ENCODE data around the gene MGAT5. TPM values are rescaled to one million over a fixed set of nuclear protein-coding genes. Genes with fewer than 3 reads are reported as not detected.

The MGAT5 gene
- total and polyA plus RNA-seq, 7 donors = 1.1 to 7.0 (median 2.1) TPM

- intact Hi-C loops (cut with DNase I) = no loop called here
- 55 to 66% (median 61%) methylated on average over 3 of the region's 3 CpGs for WGBS, 3 donors
- H3K27ac ChIP-seq = no peak overlapping the region
These were observed 93.9 kb downstream of the MGAT5 start for GRCh38 chr2:134347756-134348155.

DNA sequence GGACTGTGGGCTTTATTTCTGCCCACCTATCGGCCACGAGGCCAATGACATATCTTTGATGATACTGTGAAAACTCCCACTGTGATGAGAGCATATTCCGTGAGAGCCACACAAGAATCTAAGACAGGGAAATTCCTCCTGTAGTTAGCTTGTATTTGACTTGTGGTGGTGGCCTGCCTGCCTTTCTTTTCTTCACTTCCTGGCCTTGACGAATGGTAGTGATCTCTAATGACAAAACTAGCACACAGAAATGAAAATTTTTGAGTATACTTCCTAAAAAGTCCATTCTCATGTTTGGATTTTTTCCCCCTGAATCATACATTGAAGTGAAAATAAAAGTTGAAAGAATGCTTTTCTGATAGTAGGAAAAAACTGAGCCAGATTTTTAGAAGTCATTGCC, 94.4 kb downstream of the MGAT5 start:
- Histone ChIP-seq H3K36me3 (ENCODE audit: insufficient read depth in 1 of 2, low read depth in 1 of 2) (no peaks in the 10 kb centered on the region), H3K27ac (no peak overlapping the region), H3K27me3 (ENCODE audit: insufficient read depth in 3 of 3, low read length in 2 of 3) (peaks cover 0 to 2% (median 0%) of the 10 kb centered on the region in 3 donors), H3K4me3 (no peak overlapping the region), H3K4me1 (no peaks in the 10 kb centered on the region), H3K9me3 (no peaks in the 10 kb centered on the region)
- DNase-seq (no peak), ATAC-seq (no peak)
- WGBS, 3 donors = 88 to 93% (median 88%) methylated on average over 4 of the region's 4 CpGs
- intact Hi-C loops (cut with DNase I) = no loop called here
- TF ChIP-seq, protein P1, sequence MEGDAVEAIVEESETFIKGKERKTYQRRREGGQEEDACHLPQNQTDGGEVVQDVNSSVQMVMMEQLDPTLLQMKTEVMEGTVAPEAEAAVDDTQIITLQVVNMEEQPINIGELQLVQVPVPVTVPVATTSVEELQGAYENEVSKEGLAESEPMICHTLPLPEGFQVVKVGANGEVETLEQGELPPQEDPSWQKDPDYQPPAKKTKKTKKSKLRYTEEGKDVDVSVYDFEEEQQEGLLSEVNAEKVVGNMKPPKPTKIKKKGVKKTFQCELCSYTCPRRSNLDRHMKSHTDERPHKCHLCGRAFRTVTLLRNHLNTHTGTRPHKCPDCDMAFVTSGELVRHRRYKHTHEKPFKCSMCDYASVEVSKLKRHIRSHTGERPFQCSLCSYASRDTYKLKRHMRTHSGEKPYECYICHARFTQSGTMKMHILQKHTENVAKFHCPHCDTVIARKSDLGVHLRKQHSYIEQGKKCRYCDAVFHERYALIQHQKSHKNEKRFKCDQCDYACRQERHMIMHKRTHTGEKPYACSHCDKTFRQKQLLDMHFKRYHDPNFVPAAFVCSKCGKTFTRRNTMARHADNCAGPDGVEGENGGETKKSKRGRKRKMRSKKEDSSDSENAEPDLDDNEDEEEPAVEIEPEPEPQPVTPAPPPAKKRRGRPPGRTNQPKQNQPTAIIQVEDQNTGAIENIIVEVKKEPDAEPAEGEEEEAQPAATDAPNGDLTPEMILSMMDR (IDR thresholded peaks at IDR 0.05) = no peak

More at GRCh38 chr2:134347756-134348155, 93.9 kb downstream of the MGAT5 start:
- DNase-seq (no peak), ATAC-seq (no peak)
- Histone ChIP-seq H3K36me3 (ENCODE audit: insufficient read depth in 1 of 2, low read depth in 1 of 2) (no peaks in the 10 kb centered on the region), H3K27me3 (ENCODE audit: insufficient read depth in 3 of 3, low read length in 2 of 3) (peaks cover 0 to 1% (median 0%) of the 10 kb centered on the region in 3 donors), H3K4me3 (no peak overlapping the region), H3K4me1 (no peaks in the 10 kb centered on the region), H3K9me3 (no peaks in the 10 kb centered on the region)
- TF ChIP-seq, protein P1 (IDR thresholded peaks at IDR 0.05) = no peak

DNA sequence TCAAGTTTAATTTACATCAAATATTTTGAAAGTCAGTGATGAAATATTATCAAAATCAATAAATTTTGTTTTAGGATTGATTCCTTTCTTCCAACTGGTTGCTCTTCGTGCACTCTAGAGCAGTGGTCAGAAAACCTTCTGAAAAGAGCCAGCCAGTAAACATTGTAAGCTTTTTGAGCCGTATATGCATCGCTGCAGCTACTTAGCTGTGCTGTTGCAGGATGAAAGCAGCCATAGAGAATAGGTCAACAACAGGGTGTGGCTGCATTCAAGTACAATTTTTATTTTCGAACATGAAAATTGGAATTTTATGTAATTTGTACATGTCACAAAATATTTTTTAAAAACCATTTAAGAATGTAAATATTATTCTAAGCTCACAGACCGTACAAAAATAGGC, 94.9 kb downstream of the MGAT5 start:
- H3K9me3 ChIP-seq = no peaks in the 10 kb centered on the region
- TF ChIP-seq, protein P1 (IDR thresholded peaks at IDR 0.05) = no peak
- WGBS, 3 donors = 66 to 82% (median 72%) methylated on average over 5 of the region's 5 CpGs

GRCh38 chr2:134351016-134351415, 97.1 kb downstream of the MGAT5 start:
- no peak overlapping the region for H3K4me3 ChIP-seq
- H3K36me3 ChIP-seq (ENCODE audit: insufficient read depth in 1 of 2, low read depth in 1 of 2) = no peaks in the 10 kb centered on the region
- WGBS, 3 donors = 36 to 48% (median 37%) methylated on average over 3 of the region's 3 CpGs
- DNase-seq = no peak
- TF ChIP-seq, protein P1 (IDR thresholded peaks at IDR 0.05) = no peak
- peaks cover 0 to 2% (median 0%) of the 10 kb centered on the region in 3 donors for H3K27me3 ChIP-seq (ENCODE audit: insufficient read depth in 3 of 3, low read length in 2 of 3)
- H3K9me3 ChIP-seq = no peaks in the 10 kb centered on the region
- H3K27ac ChIP-seq = no peak overlapping the region
- intact Hi-C loops (cut with DNase I) = no loop called here
- no peaks in the 10 kb centered on the region for H3K4me1 ChIP-seq
- ATAC-seq = no peak

More for the DNA sequence above, 94.9 kb downstream of the MGAT5 start:
- ATAC-seq = no peak
- DNase-seq = no peak
- no peaks in the 10 kb centered on the region for H3K4me1 ChIP-seq
- intact Hi-C loops (cut with DNase I) = no loop called here
- no peak overlapping the region for H3K27ac ChIP-seq
- H3K4me3 ChIP-seq = no peak overlapping the region
- peaks cover 0 to 2% (median 0%) of the 10 kb centered on the region in 3 donors for H3K27me3 ChIP-seq (ENCODE audit: insufficient read depth in 3 of 3, low read length in 2 of 3)
- H3K36me3 ChIP-seq (ENCODE audit: insufficient read depth in 1 of 2, low read depth in 1 of 2) = no peaks in the 10 kb centered on the region

DNA sequence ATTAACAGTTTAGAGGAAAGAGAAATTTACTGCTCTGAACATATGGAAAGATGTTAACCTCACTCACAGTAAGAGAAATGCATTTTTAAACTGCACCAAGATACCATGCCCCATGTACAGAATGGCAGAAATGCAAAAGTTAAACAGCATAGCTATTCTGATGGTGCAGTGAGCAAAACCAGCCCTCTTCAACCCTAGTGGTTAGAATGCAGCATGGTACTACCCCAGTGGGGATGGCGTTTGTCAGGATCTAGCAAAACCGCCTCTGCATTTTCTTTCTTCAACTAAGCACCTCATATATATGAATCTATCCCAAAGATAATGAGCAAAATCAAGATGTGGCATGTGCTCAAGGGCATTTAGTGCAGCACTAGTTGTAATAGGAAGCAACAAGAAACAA, 98.0 kb downstream of the MGAT5 start:
- peaks cover 0 to 2% (median 0%) of the 10 kb centered on the region in 3 donors for H3K27me3 ChIP-seq (ENCODE audit: insufficient read depth in 3 of 3, low read length in 2 of 3)

More for the DNA sequence above, 98.0 kb downstream of the MGAT5 start:
- no peaks in the 10 kb centered on the region for H3K9me3 ChIP-seq
- DNase-seq (no peak), ATAC-seq (no peak)
- 97 to 100% (median 100%) methylated on average over 2 of the region's 2 CpGs for WGBS, 3 donors
- no peak overlapping the region for H3K4me3 ChIP-seq
- H3K36me3 ChIP-seq (ENCODE audit: insufficient read depth in 1 of 2, low read depth in 1 of 2) = no peaks in the 10 kb centered on the region
- no peak overlapping the region for H3K27ac ChIP-seq
- TF ChIP-seq, protein P1 (IDR thresholded peaks at IDR 0.05) = no peak
- H3K4me1 ChIP-seq = no peaks in the 10 kb centered on the region
- intact Hi-C loops (cut with DNase I) = no loop called here

Data from psoas muscle (tissue), 8 donors.